Measurements from ENCODE around the gene CHERP.

The CHERP gene

DNA sequence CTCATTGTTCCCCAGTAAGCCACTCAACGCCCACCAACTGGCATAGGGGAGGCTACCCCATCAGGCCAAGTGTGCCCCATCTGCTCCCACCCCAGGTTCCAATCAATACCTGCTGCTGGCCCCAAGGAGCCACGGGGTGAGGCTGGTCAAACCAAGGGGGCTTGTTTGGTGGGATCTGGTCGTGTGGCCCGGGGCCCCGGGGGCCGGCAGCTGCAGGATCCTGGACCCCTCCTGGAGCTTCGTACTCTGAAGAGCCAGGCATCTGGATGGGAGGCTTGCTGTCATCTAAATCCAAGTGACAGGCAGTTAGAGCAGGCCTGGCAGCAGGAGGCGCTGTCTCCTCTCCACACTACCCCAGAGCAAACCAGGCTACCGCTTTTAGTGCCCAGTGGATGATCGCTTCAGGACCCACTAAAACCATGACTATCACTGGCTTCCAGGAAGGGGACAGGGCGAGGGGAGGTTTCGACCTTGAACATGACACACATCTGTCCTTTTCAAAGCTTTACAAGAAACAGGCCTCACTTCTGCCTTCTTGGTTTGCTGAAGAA is 14.2 kb downstream of the CHERP start:
- Histone ChIP-seq H3K9ac (ENCODE audit: insufficient read length, low read depth) (no peak overlapping the region), H3K4me1 (ENCODE audit: insufficient read depth, insufficient read length) (peaks cover 9% of the 10 kb centered on the region), H3K36me3 (ENCODE audit: insufficient read depth, insufficient read length, low read length) (peaks cover 95% of the 10 kb centered on the region), H3K9me3 (ENCODE audit: insufficient read depth, low read length) (no peaks in the 10 kb centered on the region), H3K4me3 (ENCODE audit: insufficient read length, low read depth) (no peak overlapping the region), H3K27me3 (ENCODE audit: insufficient read depth, insufficient read length) (no peaks in the 10 kb centered on the region)
- no peak for TF ChIP-seq SUZ12 (IDR thresholded peaks at IDR 0.05; ENCODE audit: extremely low read depth, insufficient read depth, insufficient read length)
- TF ChIP-seq ZNF274 (IDR thresholded peaks at IDR 0.05; ENCODE audit: low read depth, low read length) = no peak
- no peak for TF ChIP-seq YY1 (IDR thresholded peaks at IDR 0.05; ENCODE audit: insufficient read depth, insufficient read length)
- no peak for DNase-seq (ENCODE audit: low read depth, low spot score)

DNA sequence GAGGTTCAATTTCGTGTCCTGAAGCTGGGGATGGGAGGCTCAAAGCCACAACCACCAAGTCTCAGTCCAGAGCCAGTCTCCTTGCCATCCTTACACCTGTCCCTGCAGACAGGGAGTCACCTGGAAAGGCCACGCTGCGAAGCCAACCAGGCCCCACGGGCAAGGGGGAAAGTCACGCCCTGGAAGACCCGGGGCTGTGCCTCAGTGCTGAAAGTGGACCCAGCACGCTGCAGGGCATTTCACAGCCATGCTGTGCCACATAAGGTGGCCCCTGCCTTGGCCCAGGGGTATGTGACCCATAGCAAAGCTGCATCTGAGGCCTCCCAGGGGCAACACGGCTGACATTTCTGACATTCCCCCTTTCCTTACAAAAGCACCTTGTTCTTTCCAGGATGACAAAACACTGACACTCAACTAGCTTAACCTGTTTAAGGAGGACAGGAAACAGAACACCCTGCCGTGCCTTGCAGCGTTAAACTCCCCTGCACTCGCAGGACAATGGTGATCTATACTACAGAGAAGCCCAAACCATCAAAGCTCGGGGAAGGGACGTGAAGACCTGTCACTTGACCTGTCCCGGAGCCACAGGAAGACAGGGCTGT is 14.8 kb downstream of the CHERP start:
- H3K36me3 ChIP-seq (ENCODE audit: insufficient read depth, insufficient read length, low read length) = peaks cover 95% of the 10 kb centered on the region

DNA sequence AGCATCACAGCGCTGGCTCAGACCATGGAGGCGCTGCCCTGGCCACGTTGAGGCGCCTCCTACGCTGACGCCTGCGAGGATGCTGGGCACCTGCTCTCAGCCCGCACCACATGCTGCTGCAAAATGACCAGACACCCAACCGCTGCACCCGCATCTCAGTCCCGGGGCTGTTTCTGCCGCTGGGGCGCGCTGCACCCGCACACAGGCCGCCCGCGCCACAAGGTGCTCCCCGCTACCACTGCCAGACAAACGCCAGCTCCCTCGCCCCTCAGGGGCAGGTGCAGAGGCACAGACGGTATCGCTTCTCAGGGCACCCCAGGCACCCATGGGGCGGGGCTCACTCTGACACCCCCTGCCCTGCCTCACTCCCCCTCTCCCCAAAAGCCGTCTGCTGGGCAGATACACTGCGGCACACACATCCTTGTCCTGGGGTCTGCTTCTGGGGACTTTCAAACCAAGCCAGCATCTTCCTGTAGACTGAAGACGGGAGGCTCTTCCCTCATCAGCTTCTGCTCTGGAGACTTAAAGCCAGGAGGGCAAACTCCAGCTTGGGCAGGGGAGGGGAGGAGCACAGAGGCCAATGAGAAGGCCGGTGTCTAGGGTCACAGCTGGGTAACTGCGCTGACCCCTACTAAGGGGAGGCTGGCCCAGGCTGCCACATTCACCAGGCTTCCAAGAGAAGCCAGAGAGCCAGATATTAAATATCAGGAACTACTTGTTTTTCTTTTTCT is 16.3 kb downstream of the CHERP start:
- Histone ChIP-seq H3K4me3 (ENCODE audit: insufficient read length, low read depth) (no peak overlapping the region), H3K36me3 (ENCODE audit: insufficient read depth, insufficient read length, low read length) (peaks cover 92% of the 10 kb centered on the region), H3K4me1 (ENCODE audit: insufficient read depth, insufficient read length) (peaks cover 5% of the 10 kb centered on the region), H3K27me3 (ENCODE audit: insufficient read depth, insufficient read length) (no peaks in the 10 kb centered on the region), H3K9ac (ENCODE audit: insufficient read length, low read depth) (no peak overlapping the region), H3K9me3 (ENCODE audit: insufficient read depth, low read length) (no peaks in the 10 kb centered on the region)
- TF ChIP-seq SUZ12 (IDR thresholded peaks at IDR 0.05; ENCODE audit: extremely low read depth, insufficient read depth, insufficient read length) = no peak
- TF ChIP-seq ZNF274 (IDR thresholded peaks at IDR 0.05; ENCODE audit: low read depth, low read length) = no peak
- no peak for TF ChIP-seq YY1 (IDR thresholded peaks at IDR 0.05; ENCODE audit: insufficient read depth, insufficient read length)
- no peak for DNase-seq (ENCODE audit: low read depth, low spot score)

More for the DNA sequence above, 14.8 kb downstream of the CHERP start:
- H3K9me3 ChIP-seq (ENCODE audit: insufficient read depth, low read length) = no peaks in the 10 kb centered on the region
- DNase-seq (ENCODE audit: low read depth, low spot score) = no peak
- peaks cover 7% of the 10 kb centered on the region for H3K4me1 ChIP-seq (ENCODE audit: insufficient read depth, insufficient read length)
- H3K9ac ChIP-seq (ENCODE audit: insufficient read length, low read depth) = no peak overlapping the region
- no peaks in the 10 kb centered on the region for H3K27me3 ChIP-seq (ENCODE audit: insufficient read depth, insufficient read length)
- TF ChIP-seq SUZ12 (IDR thresholded peaks at IDR 0.05; ENCODE audit: extremely low read depth, insufficient read depth, insufficient read length) = no peak
- no peak for TF ChIP-seq YY1 (IDR thresholded peaks at IDR 0.05; ENCODE audit: insufficient read depth, insufficient read length)
- TF ChIP-seq ZNF274 (IDR thresholded peaks at IDR 0.05; ENCODE audit: low read depth, low read length) = no peak
- no peak overlapping the region for H3K4me3 ChIP-seq (ENCODE audit: insufficient read length, low read depth)

DNA sequence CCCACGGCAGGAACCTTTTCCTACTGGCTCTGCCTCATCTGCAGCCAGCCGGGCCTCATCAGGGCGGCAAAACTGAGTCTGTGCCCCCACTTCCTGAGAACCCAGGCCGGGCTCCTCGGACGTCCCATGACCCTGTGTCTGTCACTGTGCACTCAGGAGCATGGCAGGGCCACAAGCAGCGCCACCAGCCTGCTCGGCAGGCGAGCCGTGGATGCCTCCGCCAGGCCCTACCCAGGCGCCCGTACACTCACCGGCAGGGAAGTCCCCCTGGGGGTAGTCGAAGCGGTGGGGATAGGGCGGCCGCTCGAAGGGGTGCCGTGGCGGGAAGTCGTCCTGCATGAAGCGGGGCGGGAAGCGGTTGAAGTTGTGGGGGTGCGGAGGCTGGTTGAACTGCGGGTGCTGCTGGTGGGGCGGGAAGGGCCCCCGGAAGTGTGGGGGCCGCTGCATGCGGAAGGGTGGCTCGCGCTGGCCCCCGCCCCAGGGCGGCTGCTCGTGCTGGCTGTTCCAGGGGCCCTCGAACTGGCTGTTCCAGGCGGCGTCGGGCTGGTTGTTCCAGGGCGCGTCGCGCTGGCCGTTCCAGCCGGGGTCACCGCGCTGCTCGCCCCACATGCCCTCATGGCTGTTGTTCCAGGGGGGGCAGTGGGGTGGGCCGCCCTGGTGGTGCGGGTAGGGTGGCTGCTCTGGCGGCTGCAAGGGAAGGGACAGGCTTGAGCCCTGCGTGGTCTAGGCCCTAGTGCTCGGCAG is 17.1 kb downstream of the CHERP start:
- Histone ChIP-seq H3K9ac (ENCODE audit: insufficient read length, low read depth) (no peak overlapping the region), H3K4me3 (ENCODE audit: insufficient read length, low read depth) (no peak overlapping the region), H3K36me3 (ENCODE audit: insufficient read depth, insufficient read length, low read length) (peaks cover 92% of the 10 kb centered on the region), H3K27me3 (ENCODE audit: insufficient read depth, insufficient read length) (no peaks in the 10 kb centered on the region), H3K4me1 (ENCODE audit: insufficient read depth, insufficient read length) (peaks cover 5% of the 10 kb centered on the region), H3K9me3 (ENCODE audit: insufficient read depth, low read length) (no peaks in the 10 kb centered on the region)
- DNase-seq (ENCODE audit: low read depth, low spot score) = no peak
- TF ChIP-seq ZNF274 (IDR thresholded peaks at IDR 0.05; ENCODE audit: low read depth, low read length) = no peak

DNA sequence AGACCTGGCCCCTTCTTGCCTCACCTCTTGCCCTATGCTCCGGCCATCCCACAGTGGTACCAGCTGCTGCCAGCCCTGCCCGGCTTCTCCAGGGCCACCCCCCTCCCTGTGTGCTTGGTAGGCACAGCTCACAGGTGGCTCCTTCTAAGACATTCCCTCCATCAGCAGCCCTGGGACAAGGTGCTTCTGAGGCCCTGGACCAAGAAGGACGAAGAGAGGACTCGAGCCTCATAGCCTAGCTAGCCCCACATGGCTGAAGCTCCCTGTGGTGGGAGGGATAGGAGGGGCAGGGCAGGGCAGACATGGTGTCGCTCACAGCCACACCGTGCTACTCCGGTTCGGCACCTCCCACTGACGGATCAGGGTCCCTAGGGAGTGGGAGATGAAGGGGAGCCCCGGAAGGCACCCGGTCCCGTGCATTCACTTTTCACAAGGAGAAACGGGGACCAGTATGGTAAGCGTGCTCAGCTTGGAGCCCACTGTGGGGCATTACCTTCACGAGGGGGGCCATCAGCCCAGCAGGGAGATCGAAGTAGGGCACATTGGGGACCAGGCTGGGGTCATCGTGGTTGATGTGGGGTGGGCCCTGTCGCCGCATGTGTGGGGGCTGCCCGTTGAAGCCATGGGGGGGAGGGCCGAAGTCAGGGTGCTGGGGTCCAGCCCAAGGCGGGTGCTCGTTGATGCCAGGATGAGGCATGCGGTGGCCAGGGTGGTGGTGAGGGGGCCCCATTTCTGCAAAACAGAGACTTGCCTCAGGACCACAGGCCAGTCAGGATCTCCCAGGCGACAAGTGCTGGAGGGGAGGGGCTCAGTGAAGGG is 19.5 kb downstream of the CHERP start:
- TF ChIP-seq SUZ12 (IDR thresholded peaks at IDR 0.05; ENCODE audit: extremely low read depth, insufficient read depth, insufficient read length) (no peak), YY1 (IDR thresholded peaks at IDR 0.05; ENCODE audit: insufficient read depth, insufficient read length) (no peak), ZNF274 (IDR thresholded peaks at IDR 0.05; ENCODE audit: low read depth, low read length) (no peak)
- Histone ChIP-seq H3K4me3 (ENCODE audit: insufficient read length, low read depth) (no peak overlapping the region), H3K36me3 (ENCODE audit: insufficient read depth, insufficient read length, low read length) (peaks cover 94% of the 10 kb centered on the region)

DNA sequence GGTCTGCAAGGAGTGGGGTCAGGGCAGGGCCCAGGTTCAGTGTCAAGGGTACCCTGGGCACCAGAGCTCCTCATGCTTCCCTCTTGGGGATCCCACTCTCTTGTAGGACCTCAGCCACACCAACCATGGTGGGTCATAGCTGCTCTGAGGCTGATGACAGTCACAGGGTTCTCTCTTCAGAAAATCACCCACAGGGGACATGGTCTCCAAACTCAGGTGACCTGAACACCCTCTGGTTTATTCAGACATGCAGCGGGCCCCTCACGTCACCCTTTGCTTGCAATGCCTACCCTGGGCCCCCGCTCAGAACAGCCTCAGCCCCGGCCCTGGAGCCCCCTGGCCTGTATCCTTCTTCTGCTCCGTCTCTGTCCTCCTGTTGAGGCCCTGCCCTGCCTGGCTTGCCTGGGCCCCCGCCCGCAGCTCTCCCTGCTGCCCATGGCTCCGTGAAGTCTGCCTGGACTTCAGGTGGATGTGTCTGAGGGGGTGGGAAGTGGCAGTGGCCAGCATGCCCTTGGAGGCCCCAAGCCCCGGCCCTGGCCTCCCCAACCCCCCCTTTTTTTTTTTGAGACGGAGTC is 20.4 kb downstream of the CHERP start:
- Histone ChIP-seq H3K9ac (ENCODE audit: insufficient read length, low read depth) (no peak overlapping the region), H3K36me3 (ENCODE audit: insufficient read depth, insufficient read length, low read length) (peaks cover 94% of the 10 kb centered on the region), H3K9me3 (ENCODE audit: insufficient read depth, low read length) (no peaks in the 10 kb centered on the region), H3K27me3 (ENCODE audit: insufficient read depth, insufficient read length) (no peaks in the 10 kb centered on the region), H3K4me3 (ENCODE audit: insufficient read length, low read depth) (no peak overlapping the region), H3K4me1 (ENCODE audit: insufficient read depth, insufficient read length) (peaks cover 5% of the 10 kb centered on the region)
- DNase-seq (ENCODE audit: low read depth, low spot score) = no peak
- TF ChIP-seq ZNF274 (IDR thresholded peaks at IDR 0.05; ENCODE audit: low read depth, low read length) (no peak), SUZ12 (IDR thresholded peaks at IDR 0.05; ENCODE audit: extremely low read depth, insufficient read depth, insufficient read length) (no peak), YY1 (IDR thresholded peaks at IDR 0.05; ENCODE audit: insufficient read depth, insufficient read length) (no peak)

More for the DNA sequence above, 19.5 kb downstream of the CHERP start:
- no peaks in the 10 kb centered on the region for H3K9me3 ChIP-seq (ENCODE audit: insufficient read depth, low read length)
- H3K4me1 ChIP-seq (ENCODE audit: insufficient read depth, insufficient read length) = peaks cover 5% of the 10 kb centered on the region
- H3K9ac ChIP-seq (ENCODE audit: insufficient read length, low read depth) = no peak overlapping the region
- no peak for DNase-seq (ENCODE audit: low read depth, low spot score)
- no peaks in the 10 kb centered on the region for H3K27me3 ChIP-seq (ENCODE audit: insufficient read depth, insufficient read length)
